ENCODE measurements around the gene MAP1B. TPM values are rescaled to one million over a fixed set of nuclear protein-coding genes. Genes with fewer than 3 reads are reported as not detected.

MAP1B gene
- total RNA-seq, 1 donor from 2014 or later = not detected

DNA sequence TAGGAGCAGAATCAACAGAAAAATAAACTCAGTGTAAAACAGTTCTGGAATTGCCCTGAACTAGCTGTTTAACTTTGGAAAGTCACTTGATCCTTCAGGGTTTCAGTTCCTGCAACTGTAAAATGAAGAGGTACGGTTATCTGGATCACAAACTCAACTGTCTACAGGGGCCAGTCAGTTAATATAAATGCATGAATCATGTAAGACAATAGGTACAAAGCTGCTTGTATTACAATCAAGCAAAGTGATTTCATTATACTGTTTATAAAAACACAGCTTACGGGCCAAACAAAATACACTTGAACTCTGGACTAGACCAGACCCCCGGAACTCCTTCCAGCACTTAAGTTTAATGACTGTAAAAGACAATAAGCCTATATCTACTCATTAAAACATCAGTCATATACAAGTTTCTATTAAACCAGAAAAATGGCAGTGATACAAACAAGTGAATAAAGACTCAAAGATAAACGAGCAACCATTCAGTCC lies 139.7 kb downstream of the MAP1B start:
- H3K4me1 Mint-ChIP-seq (ENCODE audit: low read depth) = peaks cover 11% of the 10 kb centered on the region
- intact Hi-C loops (cut with micrococcal nuclease) = no loop called here
- H3K4me3 Mint-ChIP-seq = no peak overlapping the region
- H3K36me3 Mint-ChIP-seq (ENCODE audit: low read depth) = peaks cover 4% of the 10 kb centered on the region
- H3K9me3 Mint-ChIP-seq = no peaks in the 10 kb centered on the region
- no peak for DNase-seq (ENCODE audit: low spot score)
- H3K27ac Mint-ChIP-seq = no peak overlapping the region
- peaks cover 6% of the 10 kb centered on the region for H3K27me3 Mint-ChIP-seq (ENCODE audit: insufficient read depth)

DNA sequence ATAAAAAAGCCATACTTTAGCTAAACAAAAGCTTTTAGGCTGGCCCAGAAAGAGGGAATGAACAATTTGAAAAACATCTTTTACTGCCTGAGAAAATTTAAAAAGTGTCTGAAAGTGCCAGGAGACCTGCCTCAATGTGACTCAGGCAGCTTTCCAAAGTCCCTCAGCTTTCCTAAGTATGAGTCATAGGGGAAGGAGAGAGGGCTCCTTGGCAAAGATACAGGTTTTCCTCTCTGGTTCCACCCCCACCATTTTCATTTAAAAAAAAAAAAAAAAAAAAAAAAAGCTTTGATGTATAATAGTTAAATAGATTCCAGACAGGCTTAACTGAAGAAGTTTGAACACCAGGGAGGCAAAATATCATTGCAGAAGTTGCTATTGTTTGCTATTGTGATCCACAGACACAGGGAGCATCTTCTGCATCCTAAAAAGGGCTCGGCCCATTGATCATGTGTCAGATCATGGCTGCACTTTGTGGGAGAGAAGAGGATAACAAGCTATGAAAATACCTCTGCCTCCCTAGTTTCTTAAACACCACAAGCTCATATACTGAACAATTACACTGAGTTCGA lies 141.2 kb downstream of the MAP1B start:
- Mint-ChIP-seq H3K9me3 (no peaks in the 10 kb centered on the region), H3K36me3 (ENCODE audit: low read depth) (peaks cover 4% of the 10 kb centered on the region), H3K4me3 (no peak overlapping the region), H3K27ac (no peak overlapping the region), H3K4me1 (ENCODE audit: low read depth) (peaks cover 11% of the 10 kb centered on the region), H3K27me3 (ENCODE audit: insufficient read depth) (peaks cover 6% of the 10 kb centered on the region)
- no peak for DNase-seq (ENCODE audit: low spot score)
- intact Hi-C loops (cut with micrococcal nuclease) = no loop called here

DNA sequence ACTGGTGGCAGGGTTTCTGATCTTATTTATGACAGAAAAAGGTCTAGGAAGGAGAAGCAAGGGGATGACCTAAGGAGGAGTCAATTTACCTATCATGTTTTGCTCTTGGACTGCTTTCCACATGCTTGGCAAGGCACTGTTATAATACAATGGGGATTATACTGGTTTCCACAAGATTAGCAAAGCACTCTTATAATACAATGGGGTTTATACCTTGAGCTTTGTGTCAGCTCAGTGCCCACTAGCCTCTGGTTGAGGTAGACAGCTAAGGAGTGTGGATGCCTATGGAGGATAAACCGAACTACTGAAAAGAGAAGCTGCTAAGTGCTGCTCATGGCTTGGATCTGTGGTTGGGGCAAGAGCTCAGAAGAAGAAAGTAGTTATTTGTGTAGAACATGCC lies 144.1 kb downstream of the MAP1B start:
- H3K4me3 Mint-ChIP-seq = no peak overlapping the region
- peaks cover under 1% of the 10 kb centered on the region for H3K4me1 Mint-ChIP-seq (ENCODE audit: low read depth)
- intact Hi-C loops (cut with micrococcal nuclease) = no loop called here
- no peak overlapping the region for H3K27ac Mint-ChIP-seq
- peaks cover 3% of the 10 kb centered on the region for H3K27me3 Mint-ChIP-seq (ENCODE audit: insufficient read depth)
- no peak for DNase-seq (ENCODE audit: low spot score)
- H3K9me3 Mint-ChIP-seq = no peaks in the 10 kb centered on the region
- peaks cover 2% of the 10 kb centered on the region for H3K36me3 Mint-ChIP-seq (ENCODE audit: low read depth)

DNA sequence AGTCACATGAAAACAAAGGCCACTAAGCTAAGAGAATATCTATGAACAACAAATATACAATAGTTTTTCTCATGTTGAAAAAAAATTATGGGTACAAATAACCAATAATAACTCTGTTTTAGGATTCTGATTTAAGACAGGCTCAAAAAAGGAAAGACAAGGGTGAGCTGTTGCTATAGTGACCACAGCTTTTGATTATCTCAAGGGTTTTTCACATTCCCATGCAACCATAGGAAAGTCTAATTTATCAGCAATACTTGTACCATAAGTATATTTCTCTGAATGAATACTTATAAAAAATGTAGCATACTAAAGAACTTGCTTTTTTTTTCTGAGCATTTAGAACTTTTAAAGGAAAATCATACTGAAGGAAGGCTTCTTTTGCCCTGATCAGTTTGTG lies 144.7 kb downstream of the MAP1B start:
- Mint-ChIP-seq H3K27ac (no peak overlapping the region), H3K36me3 (ENCODE audit: low read depth) (peaks cover 2% of the 10 kb centered on the region), H3K9me3 (no peaks in the 10 kb centered on the region), H3K27me3 (ENCODE audit: insufficient read depth) (peaks cover 3% of the 10 kb centered on the region), H3K4me3 (no peak overlapping the region), H3K4me1 (ENCODE audit: low read depth) (peaks cover 5% of the 10 kb centered on the region)
- intact Hi-C loops (cut with micrococcal nuclease) = no loop called here
- no peak for DNase-seq (ENCODE audit: low spot score)

DNA sequence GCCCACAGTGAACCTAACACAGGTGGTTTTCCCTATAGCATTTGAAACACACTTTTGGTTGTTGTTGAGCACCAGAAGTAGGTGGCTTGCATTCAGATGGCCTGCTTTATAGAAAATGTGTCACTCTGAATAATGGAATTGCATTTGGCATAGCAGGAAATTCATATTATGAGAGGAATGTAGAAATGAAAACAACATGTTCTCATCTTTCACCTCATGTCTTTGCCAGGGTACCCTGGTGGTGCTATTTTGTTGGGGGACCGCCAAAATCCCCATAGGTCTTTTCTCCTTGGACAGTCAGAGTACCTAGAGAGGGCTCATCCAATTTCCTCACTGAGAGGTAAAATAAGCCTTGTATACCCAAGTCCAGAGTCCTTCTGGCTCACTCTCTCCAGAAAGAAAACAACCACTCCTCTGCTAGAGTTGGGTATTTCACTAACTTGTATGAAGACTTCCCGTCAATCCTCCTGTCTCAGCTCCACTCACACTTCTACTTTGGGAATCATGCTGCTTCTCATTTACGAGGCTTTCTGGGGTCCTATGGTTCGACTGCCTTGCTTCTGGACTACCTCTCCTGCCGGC lies 145.4 kb downstream of the MAP1B start:
- intact Hi-C loops (cut with micrococcal nuclease) = no loop called here
- H3K4me1 Mint-ChIP-seq (ENCODE audit: low read depth) = peaks cover 5% of the 10 kb centered on the region
- DNase-seq (ENCODE audit: low spot score) = no peak
- H3K9me3 Mint-ChIP-seq = no peaks in the 10 kb centered on the region
- H3K36me3 Mint-ChIP-seq (ENCODE audit: low read depth) = peaks cover 5% of the 10 kb centered on the region
- H3K27me3 Mint-ChIP-seq (ENCODE audit: insufficient read depth) = peaks cover 3% of the 10 kb centered on the region
- H3K4me3 Mint-ChIP-seq = no peak overlapping the region
- H3K27ac Mint-ChIP-seq = no peak overlapping the region

DNA sequence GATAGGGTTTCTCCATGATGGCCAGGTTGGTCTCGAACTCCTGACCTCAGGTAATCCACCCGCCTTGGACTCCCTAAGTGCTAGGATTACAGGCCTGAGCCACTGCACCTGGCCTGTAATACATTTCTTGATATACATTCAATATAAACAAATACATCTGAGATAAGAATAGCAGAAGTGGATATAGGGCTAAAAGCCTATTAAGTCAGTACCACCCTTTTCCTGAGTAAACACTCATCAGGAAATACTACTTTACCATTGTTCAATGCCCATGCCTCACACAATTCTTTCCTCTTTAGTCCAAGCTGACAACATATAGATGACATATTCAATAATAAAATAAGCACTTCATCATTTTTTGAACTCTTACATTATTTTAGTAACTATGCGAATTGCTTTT lies 148.0 kb downstream of the MAP1B start:
- intact Hi-C loops (cut with micrococcal nuclease) = no loop called here
- DNase-seq (ENCODE audit: low spot score) = no peak
- Mint-ChIP-seq H3K27ac (no peak overlapping the region), H3K4me1 (ENCODE audit: low read depth) (peaks cover 5% of the 10 kb centered on the region), H3K4me3 (no peak overlapping the region), H3K36me3 (ENCODE audit: low read depth) (peaks cover 5% of the 10 kb centered on the region), H3K27me3 (ENCODE audit: insufficient read depth) (peaks cover 3% of the 10 kb centered on the region), H3K9me3 (no peaks in the 10 kb centered on the region)

DNA sequence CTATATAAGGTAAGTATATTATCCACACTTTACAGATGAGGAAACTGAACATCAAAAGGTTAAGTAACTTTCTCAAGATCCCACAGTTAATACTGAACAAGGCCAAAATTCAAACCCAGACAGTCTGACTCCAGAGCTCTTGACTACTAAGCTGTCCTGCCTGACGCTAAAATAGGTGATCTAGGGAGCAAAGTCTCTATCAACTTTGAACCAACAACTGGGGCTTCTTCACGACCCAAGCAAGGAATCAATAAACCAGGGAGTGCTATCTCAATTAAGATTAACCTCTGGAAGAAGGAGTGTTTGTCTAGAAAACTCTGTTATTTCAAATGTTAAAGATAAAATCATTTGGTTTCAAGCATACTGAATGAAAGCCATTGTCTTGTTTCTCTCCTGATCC lies 148.4 kb downstream of the MAP1B start:
- peaks cover 5% of the 10 kb centered on the region for H3K36me3 Mint-ChIP-seq (ENCODE audit: low read depth)
- intact Hi-C loops (cut with micrococcal nuclease) = no loop called here
- no peak overlapping the region for H3K4me3 Mint-ChIP-seq
- no peak for DNase-seq (ENCODE audit: low spot score)
- H3K27me3 Mint-ChIP-seq (ENCODE audit: insufficient read depth) = peaks cover 3% of the 10 kb centered on the region
- no peaks in the 10 kb centered on the region for H3K9me3 Mint-ChIP-seq
- H3K27ac Mint-ChIP-seq = no peak overlapping the region
- H3K4me1 Mint-ChIP-seq (ENCODE audit: low read depth) = peaks cover 5% of the 10 kb centered on the region

DNA sequence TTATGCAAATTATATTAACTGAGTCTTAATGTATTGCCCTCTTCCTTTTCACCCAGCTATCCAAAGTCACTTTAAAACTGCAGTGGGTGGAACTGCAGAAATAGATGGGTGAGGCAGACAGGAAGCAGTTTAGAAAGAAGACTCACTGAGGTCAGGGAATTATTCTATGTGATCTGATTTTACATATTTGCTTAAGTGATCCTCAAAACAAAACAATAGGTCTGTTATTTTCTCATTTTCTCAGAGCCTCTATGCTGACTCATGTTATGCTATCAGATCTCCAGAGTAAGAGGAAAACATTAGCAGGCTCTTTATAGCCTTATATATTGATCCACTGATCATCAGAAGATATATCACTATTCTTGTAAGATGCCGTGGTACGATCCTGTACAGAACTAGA lies 149.3 kb downstream of the MAP1B start:
- intact Hi-C loops (cut with micrococcal nuclease) = no loop called here
- H3K27ac Mint-ChIP-seq = no peak overlapping the region
- peaks cover 5% of the 10 kb centered on the region for H3K36me3 Mint-ChIP-seq (ENCODE audit: low read depth)
- H3K9me3 Mint-ChIP-seq = no peaks in the 10 kb centered on the region
- H3K27me3 Mint-ChIP-seq (ENCODE audit: insufficient read depth) = no peaks in the 10 kb centered on the region
- no peak for DNase-seq (ENCODE audit: low spot score)
- peaks cover 5% of the 10 kb centered on the region for H3K4me1 Mint-ChIP-seq (ENCODE audit: low read depth)
- no peak overlapping the region for H3K4me3 Mint-ChIP-seq

Other genes with a start within 250 kb of the MAP1B start
- gene MRPS27, start 212.8 kb downstream of the MAP1B start, total RNA-seq = 80.1 and 88.2 TPM in 2 replicates
- 13.2 and 16.9 TPM in 2 replicates for gene PTCD2, start 212.9 kb downstream of the MAP1B start, total RNA-seq

Measured in activated T-helper 1 cell treated with anti-CD3 and anti-CD28 coated beads, Interleukin-12 subunit alpha, Interleukin-12 subunit beta, Interleukin-2, Interleukin-4 antibody, amounts not matched to agents 30 ng/mL and 10 ng/mL and 1 ng/mL, durations not matched to agents 14 hours and 24 hours and 36 hours (primary cell).